Measurements from ENCODE around the gene TTYH2.

The TTYH2 gene

DNA sequence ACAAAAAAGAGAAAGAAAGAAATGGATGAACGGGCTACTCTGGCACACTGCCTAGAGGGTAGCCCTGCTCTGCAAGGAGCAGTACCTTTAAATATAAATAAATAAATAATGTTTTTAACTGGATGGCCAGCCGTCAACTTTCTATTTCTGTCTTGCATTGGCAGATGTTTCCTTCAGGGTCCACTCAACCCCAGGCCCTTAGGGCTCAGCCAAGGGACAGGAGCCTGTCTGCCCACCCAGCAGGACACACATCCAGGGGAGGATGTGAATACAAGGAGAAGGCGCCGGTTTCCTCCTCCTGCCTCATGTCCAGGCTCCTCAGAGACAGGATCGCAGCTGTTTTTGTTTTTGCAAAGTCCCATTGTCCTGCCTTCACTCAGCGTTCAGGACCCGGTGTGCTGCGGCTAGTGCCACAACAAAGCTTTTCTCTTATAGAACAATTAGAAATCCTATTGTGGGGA is 22.6 kb downstream of the TTYH2 start:
- DNase-seq (ENCODE audit: low spot score), result no peak

DNA sequence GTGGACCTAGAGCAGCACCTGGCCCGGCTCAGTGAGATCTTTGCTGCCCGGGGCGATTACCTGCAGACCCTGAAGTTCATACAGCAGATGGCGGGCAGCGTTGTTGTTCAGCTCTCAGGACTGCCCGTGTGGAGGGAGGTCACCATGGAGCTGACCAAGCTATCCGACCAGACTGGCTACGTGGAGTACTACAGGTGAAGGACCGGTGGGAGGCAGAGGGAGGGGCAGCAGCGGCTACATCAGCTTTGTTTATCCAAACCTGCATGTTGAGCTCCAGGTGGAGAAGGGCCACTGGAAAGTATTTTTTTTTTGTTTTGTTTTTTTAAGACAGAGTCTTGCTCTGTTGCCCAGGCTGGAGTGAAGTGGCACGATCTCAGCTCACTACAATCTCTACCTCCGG is 23.9 kb downstream of the TTYH2 start:
- DNase-seq (ENCODE audit: low spot score), result no peak

DNA sequence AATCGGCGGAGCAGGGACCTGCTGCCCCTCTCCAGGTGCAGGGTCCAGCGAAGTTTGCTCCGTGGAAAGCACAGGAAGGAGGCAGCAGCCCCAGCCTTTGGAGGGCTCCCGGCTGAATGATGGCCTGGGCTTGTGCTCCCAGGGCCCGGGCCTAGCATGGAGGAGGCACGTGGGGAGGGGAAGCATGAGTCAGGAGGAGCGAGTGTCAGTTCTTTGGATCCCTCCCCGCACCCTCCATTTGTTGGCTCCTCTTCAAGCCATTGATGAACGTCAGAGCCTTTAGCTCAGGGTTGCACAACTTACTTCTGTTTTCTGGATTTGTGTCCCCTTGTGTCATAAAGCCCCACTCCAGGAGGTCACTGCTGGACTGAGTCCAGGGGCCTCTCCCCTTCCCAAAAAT is 25.8 kb downstream of the TTYH2 start:
- no peak for DNase-seq (ENCODE audit: low spot score)

- DNase-seq (ENCODE audit: low spot score), result no peak
Observed at GRCh38 chr17:74240618-74241205, 27.3 kb downstream of the TTYH2 start.

DNA sequence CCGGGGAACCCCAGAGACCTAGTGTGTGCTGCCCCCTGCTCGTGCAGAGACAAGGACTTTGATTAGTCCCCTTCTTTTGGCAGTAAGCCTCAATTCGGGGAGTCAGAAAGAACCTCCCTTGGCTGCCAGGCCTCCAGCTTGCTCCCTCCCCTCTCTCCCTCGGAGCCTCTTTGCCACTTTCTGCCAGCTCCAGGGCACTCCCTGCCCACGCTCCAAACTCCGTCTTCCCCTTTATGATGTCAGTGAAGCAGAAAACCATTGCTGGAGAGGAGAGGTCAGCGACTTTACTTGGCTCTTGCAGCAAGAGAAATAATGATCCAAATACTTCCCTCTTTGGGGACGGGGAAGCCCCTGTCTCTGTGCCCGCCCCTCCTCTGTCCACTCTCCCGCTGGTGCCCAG is 28.1 kb downstream of the TTYH2 start:
- DNase-seq (ENCODE audit: low spot score), result no peak

DNA sequence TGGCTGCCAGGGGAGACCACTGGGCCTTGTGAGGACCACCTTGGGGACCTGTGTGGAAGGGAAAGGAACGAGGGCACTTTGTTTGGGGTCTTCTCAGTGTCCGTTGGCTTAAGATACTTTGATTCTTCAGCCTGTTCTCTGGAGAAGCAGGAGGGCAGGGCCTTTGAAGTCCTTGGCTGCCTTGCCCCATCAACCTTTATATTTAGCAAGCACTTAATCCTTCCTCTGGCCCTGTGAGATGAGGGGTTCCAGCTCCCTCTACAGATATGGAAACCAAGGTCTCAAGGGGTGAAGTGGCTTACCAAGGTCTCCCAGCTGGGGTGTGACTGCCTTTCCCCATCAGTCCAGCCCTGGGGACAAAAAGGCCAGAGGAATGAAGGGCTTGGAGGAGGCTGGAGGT is 28.5 kb downstream of the TTYH2 start:
- DNase-seq (ENCODE audit: low spot score), result no peak

DNA sequence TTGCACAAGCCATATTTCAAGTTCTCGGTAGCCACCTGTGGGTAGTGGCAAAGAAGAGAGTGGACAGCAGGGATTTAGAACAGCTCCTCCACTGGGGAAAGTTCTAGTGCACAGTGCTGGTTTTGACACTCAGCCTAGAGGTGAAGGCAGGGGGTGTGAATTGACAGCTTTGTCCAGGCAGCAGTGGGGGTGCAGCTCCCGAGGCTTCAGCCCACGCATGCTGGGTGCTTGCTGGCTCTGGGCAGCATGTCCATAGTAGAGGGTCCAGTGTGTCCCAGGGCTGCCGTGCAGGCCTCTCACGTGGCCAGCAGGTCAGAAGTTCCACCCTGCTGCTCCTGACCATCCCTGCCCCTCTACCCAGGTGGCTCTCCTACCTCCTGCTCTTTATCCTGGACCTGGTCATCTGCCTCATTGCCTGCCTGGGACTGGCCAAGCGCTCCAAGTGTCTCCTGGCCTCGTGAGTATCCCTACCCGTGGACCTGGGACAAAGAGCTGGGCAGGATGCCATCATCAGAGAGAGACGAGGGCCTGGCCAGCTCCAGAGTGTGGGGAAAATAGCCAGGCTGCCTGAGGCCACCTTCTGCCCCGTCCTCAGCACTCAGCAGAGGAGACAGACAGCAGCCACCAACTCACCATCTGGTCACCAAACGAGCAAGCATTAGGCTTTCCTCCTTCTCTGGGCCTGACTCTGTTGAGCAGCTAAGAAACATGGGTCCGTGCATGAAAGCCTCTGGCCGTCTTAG is 29.8 kb downstream of the TTYH2 start:
- DNase-seq (ENCODE audit: low spot score), result no peak

- no peak for DNase-seq (ENCODE audit: low spot score)
Observed at GRCh38 chr17:74244128-74244527, 30.8 kb downstream of the TTYH2 start.

GRCh38 chr17:74244548-74244947 is 31.2 kb downstream of the TTYH2 start:
- DNase-seq (ENCODE audit: low spot score), result no peak

- DNase-seq (ENCODE audit: low spot score), result no peak
Observed at GRCh38 chr17:74245145-74245831, 31.9 kb downstream of the TTYH2 start.

DNA sequence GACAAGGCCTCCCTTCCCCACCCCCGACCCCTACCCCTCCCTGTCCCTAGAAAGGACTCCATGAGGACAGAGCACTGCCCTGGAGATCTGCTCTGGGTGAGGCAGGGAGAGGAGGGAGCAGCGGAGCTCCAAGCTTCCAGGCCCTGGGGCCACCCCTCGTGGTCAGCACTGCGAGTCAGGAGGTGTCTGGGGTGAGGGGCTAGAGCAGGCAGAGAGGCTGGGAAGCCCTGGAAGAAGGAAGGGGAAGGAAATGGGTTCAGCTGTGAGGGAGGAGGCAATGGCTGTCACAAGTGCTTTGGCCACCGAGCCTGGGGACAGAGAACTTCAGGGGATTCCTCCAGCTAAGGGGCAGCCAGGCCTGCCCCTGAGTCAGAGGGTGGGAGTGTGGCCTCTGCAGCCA is 32.5 kb downstream of the TTYH2 start:
- DNase-seq (ENCODE audit: low spot score), result no peak

DNA sequence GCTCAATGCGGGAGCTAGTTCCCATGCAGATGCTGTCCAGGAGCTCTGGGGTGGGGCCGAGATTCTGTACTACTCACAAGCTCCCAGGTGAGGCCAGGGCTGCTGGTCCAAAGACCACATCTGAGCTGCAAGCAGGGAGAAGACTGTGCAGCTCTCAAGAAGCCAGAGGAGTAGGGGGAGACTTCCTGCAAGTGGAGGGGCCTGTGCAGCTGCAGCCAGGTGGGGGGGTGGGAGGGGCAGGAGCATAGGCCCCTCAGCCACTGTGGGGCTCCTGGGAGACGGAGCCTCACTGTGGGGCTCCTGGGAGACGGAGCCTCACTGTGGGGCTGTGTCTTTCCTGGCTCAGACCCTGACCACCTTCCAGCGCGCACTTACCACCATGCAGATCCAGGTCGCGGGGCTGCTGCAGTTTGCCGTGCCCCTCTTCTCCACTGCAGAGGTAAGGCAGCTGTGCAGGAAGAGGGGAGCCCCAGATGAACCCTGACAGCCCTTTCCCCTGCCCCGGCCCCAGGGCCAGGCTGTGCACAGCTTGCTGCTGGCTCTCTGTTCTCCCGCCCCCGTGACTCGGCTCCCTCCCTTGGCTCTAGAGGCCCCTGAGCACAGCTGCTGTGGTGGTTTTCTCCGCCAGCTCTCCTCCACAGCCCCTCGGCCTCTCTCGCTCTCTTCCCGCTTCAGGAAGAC is 36.4 kb downstream of the TTYH2 start:
- no peak for DNase-seq (ENCODE audit: low spot score)

DNA sequence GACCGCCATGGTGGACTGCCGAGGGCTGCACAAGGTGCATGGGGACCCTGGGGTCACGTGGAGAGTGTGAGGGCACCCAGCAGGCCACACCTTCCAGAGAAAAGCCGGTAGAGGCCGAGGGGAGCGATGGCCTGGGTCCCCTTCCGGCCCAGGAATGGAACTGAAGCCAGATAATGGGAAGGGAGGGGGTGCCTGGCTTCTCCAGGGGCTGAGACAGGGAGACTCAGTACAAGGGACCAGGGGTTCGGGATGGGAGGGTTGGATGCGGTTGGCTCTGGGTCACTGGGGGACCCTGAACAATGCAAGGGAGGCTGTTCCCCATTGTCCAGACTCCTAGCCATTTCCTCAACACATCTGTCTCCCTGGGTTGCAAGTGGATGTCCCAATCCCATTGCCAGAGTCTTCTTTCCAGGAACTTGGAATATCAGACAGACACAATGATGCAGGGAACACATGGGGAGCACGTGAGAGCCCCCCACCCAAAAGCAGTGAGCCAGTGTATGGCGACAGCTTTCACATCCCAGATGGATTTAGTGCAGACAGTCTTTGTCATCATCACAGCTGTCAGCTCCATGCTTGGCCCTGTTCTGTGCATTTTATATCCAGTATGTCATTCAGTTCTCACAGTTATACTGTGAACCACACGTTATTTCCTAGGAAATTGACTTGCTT is 37.1 kb downstream of the TTYH2 start:
- no peak for DNase-seq (ENCODE audit: low spot score)

- DNase-seq (ENCODE audit: low spot score), result no peak
Observed at GRCh38 chr17:74251051-74251450, 37.7 kb downstream of the TTYH2 start.

GRCh38 chr17:74251569-74251968 is 38.2 kb downstream of the TTYH2 start:
- no peak for DNase-seq (ENCODE audit: low spot score)

- DNase-seq (ENCODE audit: low spot score), result no peak
Observed at GRCh38 chr17:74252211-74252610, 38.8 kb downstream of the TTYH2 start.

- no peak for DNase-seq (ENCODE audit: low spot score)
Observed at GRCh38 chr17:74253036-74253435, 39.7 kb downstream of the TTYH2 start.

DNA sequence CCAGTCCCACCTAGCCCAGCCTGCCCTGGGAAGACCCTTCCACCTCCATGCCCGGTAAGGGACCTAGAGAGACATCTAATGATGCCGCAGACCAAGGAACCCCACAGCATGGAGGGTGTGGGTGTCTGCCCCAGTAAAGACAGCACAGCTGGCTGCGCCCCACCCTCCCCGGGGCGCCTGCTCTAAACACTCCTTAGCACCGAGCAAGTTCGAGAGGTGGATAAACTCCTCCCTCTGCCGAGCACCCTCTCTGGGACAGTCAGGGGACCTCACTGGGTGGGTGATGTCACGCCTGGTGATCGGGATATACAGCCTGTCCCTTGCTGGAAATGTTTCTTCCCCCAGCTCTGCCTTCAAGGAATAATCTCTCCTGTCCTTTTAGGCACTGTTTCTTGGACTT is 43.9 kb downstream of the TTYH2 start:
- no peak for DNase-seq (ENCODE audit: low spot score)

GRCh38 chr17:74259667-74260524 is 46.5 kb downstream of the TTYH2 start:
- DNase-seq (ENCODE audit: low spot score), result no peak

GRCh38 chr17:74260525-74260850 is 47.1 kb downstream of the TTYH2 start:
- DNase-seq (ENCODE audit: low spot score), result no peak

DNA sequence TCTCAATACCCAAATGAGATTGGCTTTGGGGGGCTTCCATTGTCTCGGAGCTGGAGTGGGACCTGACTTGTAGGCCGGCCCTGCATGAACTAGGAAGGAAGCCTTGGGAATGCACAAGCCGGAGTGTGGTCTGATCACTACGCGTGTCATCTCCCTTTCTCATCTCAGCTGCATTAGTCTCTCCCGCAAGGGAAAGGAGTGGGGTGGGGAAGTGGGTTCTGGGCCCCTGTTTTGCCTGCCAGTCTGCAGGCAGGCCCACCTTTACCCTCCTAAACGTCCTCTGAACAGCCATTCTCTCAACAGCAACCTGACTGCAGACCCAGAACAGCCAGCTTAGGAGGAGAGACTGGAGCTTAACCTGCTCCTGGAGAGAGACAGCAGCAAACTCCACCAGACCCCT is 49.2 kb downstream of the TTYH2 start:
- DNase-seq (ENCODE audit: low spot score), result no peak
